HCT116 (cell line): ENCODE data around the gene CDC14B. TPM values are rescaled to one million over a fixed set of nuclear protein-coding genes. Genes with fewer than 3 reads are reported as not detected.

Source experiments
- ATAC-seq: fragments of 200-7000 bp; cut with Tn5 transposase; 2 replicates; pipeline ENCODE4 v1.9.1; 2020; ENCODE audit warnings: mild to moderate bottlenecking, moderate library complexity
- BruUV-seq: library from RNA; stranded (reverse); fragments of 400-500 nt; replicated peaks from 2 replicates; lab custom pipeline; 2021; lab: Mats Ljungman, UMichigan
- CTCF ChIA-PET: fragments of 300-600 bp; sonication (Branson Sonifier 250); formaldehyde crosslinking; loops from one replicate; lab custom pipeline; 2021; ENCODE audit warnings: antibody characterized with exemption; lab: Charles Lee
- POLR2A ChIA-PET: fragments of 300-600, 350-600 bp; sonication (Branson Sonifier 250); formaldehyde crosslinking; loops from one replicate; lab custom pipeline; 2021; ENCODE audit warnings: antibody characterized with exemption; lab: Charles Lee
- RAD21 ChIA-PET, 2 experiments: fragments of 300-600 bp; sonication (Branson Sonifier 250); formaldehyde crosslinking; loops; one replicate each; lab custom pipeline; 2023; ENCODE audit warnings: low total read pairs in 2 of 2; ENCODE audit not compliant: uncharacterized antibody in 2 of 2, unreplicated experiment in 2 of 2, low non-redundant PET in 1 of 2; lab: Charles Lee
- DNase-seq: peaks from one replicate; pipeline ENCODE4 v3.0.0-alpha.2; 2010; ENCODE audit warnings: low read depth, low spot score
- H2AFZ ChIP-seq: fragments of 200-600 bp; shearing (Covaris generic), sonication (generic); 2 replicates; pipeline ENCODE4 v1.6.1; 2017; ENCODE audit warnings: low read depth, mixed run types, mixed read lengths, antibody characterized with exemption, low read length; ENCODE audit not compliant: poor library complexity, severe bottlenecking
- H3K27ac ChIP-seq: 2 replicates; pipeline ENCODE4 v1.5.1; 2012; ENCODE audit warnings: low read depth, low read length
- H3K27me3 ChIP-seq: fragments of 200-600 bp; sonication (generic); 2 replicates; pipeline ENCODE4 v1.6.1; 2016; ENCODE audit warnings: mixed run types, low read length, mixed read lengths; ENCODE audit not compliant: insufficient read depth
- H3K36me3 ChIP-seq, 2 experiments: fragments of 200-500 bp in 1 of 2; fragments of 200-600 bp in 1 of 2; sonication (Bioruptor generic) in 1 of 2; sonication (generic) in 1 of 2; 2 replicates each; pipeline versions ENCODE4 v1.5.1 to v1.6.1; 2014 to 2016; ENCODE audit warnings: low read length in 2 of 2, inconsistent platforms in 1 of 2, mixed read lengths in 1 of 2, mixed run types in 1 of 2; ENCODE audit not compliant: insufficient read depth in 2 of 2, control insufficient read depth in 1 of 2
- H3K4me1 ChIP-seq, 2 experiments: fragments of 200-600 bp in 1 of 2; sonication (generic) in 1 of 2; 2 replicates each; pipeline versions ENCODE4 v1.5.1 to v1.6.1; 2012 to 2017; ENCODE audit warnings: low read length in 2 of 2, inconsistent platforms in 1 of 2, mild to moderate bottlenecking in 1 of 2, mixed read lengths in 1 of 2, mixed run types in 1 of 2, moderate library complexity in 1 of 2; ENCODE audit not compliant: insufficient read depth in 2 of 2, control insufficient read depth in 1 of 2
- H3K4me2 ChIP-seq: fragments of 200-600 bp; sonication (generic); 2 replicates; pipeline ENCODE4 v1.6.1; 2017; ENCODE audit warnings: mixed run types, low read length, mixed read lengths
- H3K4me3 ChIP-seq, 2 experiments: fragments of 200-600 bp in 1 of 2; sonication (generic) in 1 of 2; replicated peaks in 1 of 2; 2 replicates each; pipeline ENCODE4 v1.5.1; 2011 to 2016; ENCODE audit warnings: low read length in 2 of 2, control low read depth in 1 of 2, low read depth in 1 of 2, mild to moderate bottlenecking in 1 of 2, mixed read lengths in 1 of 2, mixed run types in 1 of 2
- H3K79me2 ChIP-seq: fragments of 200-600 bp; sonication (generic); 2 replicates; pipeline ENCODE4 v1.6.1; 2017; ENCODE audit warnings: mild to moderate bottlenecking, mixed run types, low read length, moderate library complexity, mixed read lengths; ENCODE audit not compliant: insufficient read depth
- H3K9ac ChIP-seq: fragments of 200-600 bp; sonication (generic); 2 replicates; pipeline ENCODE4 v1.6.1; 2016; ENCODE audit warnings: low read length, mixed read lengths
- H3K9me2 ChIP-seq: fragments of 200-600 bp; sonication (generic), shearing (Covaris generic); 2 replicates; pipeline ENCODE4 v1.6.1; 2017; ENCODE audit warnings: mixed run types, mild to moderate bottlenecking, moderate library complexity; ENCODE audit not compliant: insufficient read depth
- H3K9me3 ChIP-seq, 2 experiments: fragments of 200-500 bp in 1 of 2; fragments of 200-600 bp in 1 of 2; sonication (Bioruptor generic) in 1 of 2; sonication (generic) in 1 of 2; 2 replicates each; pipeline ENCODE4 v1.6.1; 2014 to 2017; ENCODE audit warnings: low read length in 2 of 2, mixed read lengths in 2 of 2, inconsistent platforms in 1 of 2, low read depth in 1 of 2, mild to moderate bottlenecking in 1 of 2, mixed run types in 1 of 2, moderate library complexity in 1 of 2; ENCODE audit not compliant: control insufficient read depth in 1 of 2, insufficient read depth in 1 of 2
- H4K20me1 ChIP-seq: fragments of 200-600 bp; sonication (generic), shearing (Covaris generic); 2 replicates; pipeline ENCODE4 v1.6.1; 2017; ENCODE audit warnings: mixed run types, mild to moderate bottlenecking, moderate library complexity; ENCODE audit not compliant: insufficient read depth
- CEBPB ChIP-seq: IDR thresholded peaks from 2 replicates; pipeline ENCODE4 v1.6.1; 2012; ENCODE audit warnings: low read depth
- CTCF ChIP-seq, 3 experiments: fragments of 200-600 bp in 1 of 3; sonication (generic) in 1 of 3; IDR thresholded peaks in 2 of 3; conservative IDR thresholded peaks in 1 of 3; 2 replicates each; pipeline ENCODE4 v1.5.1; 2012 to 2017; ENCODE audit warnings: low read depth in 2 of 3, low read length in 2 of 3, antibody characterized with exemption in 1 of 3, borderline replicate concordance in 1 of 3, control low read depth in 1 of 3, mild to moderate bottlenecking in 1 of 3, mixed read lengths in 1 of 3, mixed run types in 1 of 3, moderate library complexity in 1 of 3; ENCODE audit not compliant: insufficient read depth in 1 of 3
- EZH2 ChIP-seq: fragments of 200-600 bp; sonication (generic); IDR thresholded peaks from 2 replicates; pipeline ENCODE4 v1.6.1; 2017; ENCODE audit warnings: antibody characterized with exemption, mixed run types
- EZH2phosphoT487 ChIP-seq: fragments of 200-600 bp; IDR thresholded peaks from 2 replicates; pipeline ENCODE4 v1.6.1; 2018; ENCODE audit warnings: antibody characterized with exemption, borderline replicate concordance
- POLR2A ChIP-seq: IDR thresholded peaks from 2 replicates; pipeline ENCODE4 v1.7.0; 2011; ENCODE audit warnings: borderline replicate concordance; ENCODE audit not compliant: insufficient read depth, insufficient read length; ENCODE audit errors: extremely low read depth
- SIN3A ChIP-seq: IDR thresholded peaks from 2 replicates; pipeline ENCODE4 v1.6.1; 2012; ENCODE audit warnings: low read depth
- SP1 ChIP-seq: IDR thresholded peaks from 2 replicates; pipeline ENCODE4 v1.6.1; 2012; ENCODE audit warnings: low read depth
- ZFX ChIP-seq: fragments of 450-650 bp; IDR thresholded peaks from 2 replicates; pipeline ENCODE4 v1.6.1; 2017
- intact Hi-C: fragments of 100-400 bp; cut with micrococcal nuclease; formaldehyde crosslinking; loops from 2 replicates; pipeline ENCODE4 v1.10.0; 2022
- total RNA-seq: library from RNA; stranded (reverse); gene quantifications from one replicate; pipeline ENCODE4 v1.2.1, GENCODE V29; 2021; ENCODE audit not compliant: unreplicated experiment

CDC14B gene
- total RNA-seq, 1 experiment from 2014 or later = 21.6 TPM

GRCh38 chr9:96617439-96618185 lies 2.0 kb downstream of the CDC14B start:
- BruUV-seq = TSS peak; percentile 49
- intact Hi-C loops = no loop called here
- no peak overlapping the region for H2AFZ ChIP-seq

DNA sequence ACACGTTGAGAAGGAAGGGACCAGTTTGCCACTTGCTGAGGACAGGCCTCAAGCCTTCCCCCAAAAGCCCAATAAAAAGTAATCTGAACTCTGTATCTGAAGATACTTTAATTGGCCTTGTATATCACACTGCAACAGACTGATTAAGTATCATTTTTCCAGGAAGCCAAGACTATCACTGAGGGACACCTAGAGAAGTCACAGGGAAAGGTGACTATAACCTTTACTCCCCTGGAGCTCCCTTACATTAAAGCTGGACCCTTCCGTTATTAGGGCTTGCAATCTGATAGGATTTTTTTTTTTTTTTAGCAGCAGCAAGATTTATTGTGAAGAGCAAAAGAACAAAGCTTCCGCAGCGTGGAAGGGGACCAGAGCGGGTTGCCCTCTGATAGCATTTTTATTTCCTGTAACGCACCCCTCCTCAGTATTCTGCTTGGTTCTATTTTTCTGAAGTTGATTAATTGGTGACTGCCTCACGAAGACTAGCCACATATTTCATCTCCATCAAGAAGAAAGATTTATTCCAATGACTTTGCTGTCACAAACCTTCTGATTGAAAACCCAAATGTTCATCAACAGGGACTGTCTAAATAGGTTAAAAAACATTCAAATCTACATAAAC lies 2.7 kb downstream of the CDC14B start:
- peaks cover 67% of the 10 kb centered on the region for H3K79me2 ChIP-seq
- POLR2A ChIA-PET = no interaction called here
- TF ChIP-seq ZFX = no peak
- TF ChIP-seq CEBPB = no peak
- no peak for TF ChIP-seq CTCF (IDR thresholded peaks at IDR 0.05 in 2 of 3, conservative IDR thresholded peaks at IDR 0.05 in 1 of 3; ENCODE audit: borderline replicate concordance in 1 of 3, insufficient read depth in 1 of 3, low read depth in 2 of 3, low read length in 2 of 3)
- TF ChIP-seq POLR2A = no peak
- TF ChIP-seq, all 23 proteins: peak for 0
- ATAC-seq (no peak), DNase-seq (no peak)
- Histone ChIP-seq H4K20me1 (no peaks in the 10 kb centered on the region), H3K27ac (no peak overlapping the region), H3K9me2 (no peaks in the 10 kb centered on the region), H3K36me3 (no peaks in the 10 kb centered on the region), H3K4me2 (no peak overlapping the region), H3K4me1 (peaks cover 11 to 38% of the 10 kb centered on the region in 2 experiments; a peak in 3 of 4 replicates), H3K9ac (no peak overlapping the region), H2AFZ (no peak overlapping the region), H3K9me3 (no peaks in the 10 kb centered on the region), H3K4me3 (no peak overlapping the region), H3K27me3 (no peaks in the 10 kb centered on the region)
- BruUV-seq = no TSS peak
- ChIA-PET RAD21 (no interaction called here), CTCF (no interaction called here)
- intact Hi-C loops = no loop called here

More at GRCh38 chr9:96617439-96618185, 2.0 kb downstream of the CDC14B start:
- Histone ChIP-seq H3K4me3 (peak overlapping the region; percentile 57 to 75; a peak in 3 of 4 replicates), H3K79me2 (peaks cover 60% of the 10 kb centered on the region), H3K27me3 (no peaks in the 10 kb centered on the region), H3K36me3 (no peaks in the 10 kb centered on the region), H4K20me1 (no peaks in the 10 kb centered on the region), H3K9me2 (no peaks in the 10 kb centered on the region), H3K9ac (peak overlapping the region; percentile 71), H3K9me3 (no peaks in the 10 kb centered on the region), H3K4me1 (peaks cover 11 to 32% of the 10 kb centered on the region in 2 experiments; a peak in 3 of 4 replicates), H3K27ac (no peak overlapping the region), H3K4me2 (peak overlapping the region; percentile 98)
- ChIA-PET POLR2A (no interaction called here), CTCF (no interaction called here), RAD21 (no interaction called here)
- ATAC-seq (no peak), DNase-seq (no peak)
- no peak for TF ChIP-seq SP1
- TF ChIP-seq SIN3A = no peak
- TF ChIP-seq EZH2phosphoT487 = no peak
- TF ChIP-seq EZH2 = no peak
- no peak for TF ChIP-seq CEBPB
